Stomach smooth muscle (tissue), 2 donors: ENCODE results near the gene SLC41A3.
"Not testable (repeated sequence)": the region's sequence is repeated elsewhere in the genome, so short reads cannot be mapped to it uniquely, and the experiment has no call there.

Experiments
- H3K27ac ChIP-seq: one replicate; pipeline ENCODE4 v1.7.0; 2013; ENCODE audit warnings: mild to moderate bottlenecking, low read length, inconsistent platforms
- H3K27me3 ChIP-seq, 2 donors: one replicate each; pipeline ENCODE4 v1.7.0; 2013; ENCODE audit warnings: low read length in 2 of 2; ENCODE audit not compliant: insufficient read depth in 2 of 2, control insufficient read depth in 1 of 2
- H3K36me3 ChIP-seq, 2 donors: one replicate each; pipeline ENCODE4 v1.7.0; 2013; ENCODE audit warnings: low read length in 2 of 2; ENCODE audit not compliant: control insufficient read depth in 2 of 2, insufficient read depth in 2 of 2
- H3K4me1 ChIP-seq: one replicate; pipeline ENCODE4 v1.7.0; 2013; ENCODE audit warnings: low read length; ENCODE audit not compliant: control insufficient read depth, insufficient read depth
- H3K4me3 ChIP-seq, 2 donors: one replicate each; pipeline ENCODE4 v1.7.0; 2013; ENCODE audit warnings: low read length in 2 of 2
- H3K9ac ChIP-seq, 2 donors: one replicate each; pipeline ENCODE4 v1.7.0; 2013; ENCODE audit warnings: low read length in 2 of 2, mild to moderate bottlenecking in 1 of 2
- H3K9me3 ChIP-seq, 2 donors: one replicate each; pipeline ENCODE4 v1.7.0; 2013; ENCODE audit warnings: low read length in 2 of 2; ENCODE audit not compliant: control insufficient read depth in 2 of 2
- donor health status: healthy.
- donor health status: Pancreatic carcinoma.

The SLC41A3 gene

GRCh38 chr3:125965505-125965904, 118.4 kb downstream of the SLC41A3 start:
- peaks cover 3 to 4% of the 10 kb centered on the region in 2 donors for H3K9me3 ChIP-seq
- no peaks in the 10 kb centered on the region for H3K36me3 ChIP-seq
- no peak overlapping the region for H3K4me3 ChIP-seq
- H3K27ac ChIP-seq, result no peak overlapping the region
- peaks cover 3 to 4% of the 10 kb centered on the region in 2 donors for H3K27me3 ChIP-seq
- H3K4me1 ChIP-seq, result no peaks in the 10 kb centered on the region
- no peak overlapping the region for H3K9ac ChIP-seq

DNA sequence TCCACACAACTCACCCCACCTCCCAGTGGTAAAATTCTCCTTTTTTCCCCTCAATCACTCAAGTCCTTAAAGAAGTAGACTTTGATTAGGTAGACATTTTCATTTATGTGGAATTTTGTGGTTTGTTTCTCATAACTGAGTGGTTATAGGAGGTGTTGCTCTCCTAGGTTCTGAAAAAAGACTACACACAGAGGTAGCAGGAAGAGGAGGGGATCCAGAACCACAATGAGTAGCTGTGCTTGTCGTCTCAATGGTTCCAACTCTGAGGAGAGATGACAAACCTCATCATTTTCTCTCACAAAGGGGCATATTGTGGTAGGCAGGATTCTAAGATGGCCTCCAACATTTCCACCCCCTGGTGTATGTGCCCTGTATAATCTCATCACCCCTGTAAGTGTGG, 120.1 kb downstream of the SLC41A3 start:
- not testable (repeated sequence) for H3K36me3 ChIP-seq, H3K9me3 ChIP-seq, H3K27me3 ChIP-seq, H3K27ac ChIP-seq, H3K4me1 ChIP-seq, H3K4me3 ChIP-seq, H3K9ac ChIP-seq

GRCh38 chr3:125961289-125961589, 122.7 kb downstream of the SLC41A3 start:
- H3K27ac ChIP-seq, result no peak overlapping the region
- H3K9ac ChIP-seq, result no peak overlapping the region
- no peaks in the 10 kb centered on the region for H3K4me1 ChIP-seq
- H3K36me3 ChIP-seq, result no peaks in the 10 kb centered on the region
- peaks cover 5 to 13% of the 10 kb centered on the region in 2 donors for H3K27me3 ChIP-seq
- no peak overlapping the region for H3K4me3 ChIP-seq
- peaks cover 3 to 4% of the 10 kb centered on the region in 2 donors for H3K9me3 ChIP-seq

GRCh38 chr3:125960456-125961288, 123.3 kb downstream of the SLC41A3 start:
- no peak overlapping the region for H3K27ac ChIP-seq
- H3K9me3 ChIP-seq, result peaks cover 3 to 4% of the 10 kb centered on the region in 2 donors
- no peaks in the 10 kb centered on the region for H3K4me1 ChIP-seq
- H3K36me3 ChIP-seq, result no peaks in the 10 kb centered on the region
- no peak overlapping the region for H3K4me3 ChIP-seq
- peaks cover 8 to 13% of the 10 kb centered on the region in 2 donors for H3K27me3 ChIP-seq
- no peak overlapping the region for H3K9ac ChIP-seq

GRCh38 chr3:125960066-125960424, 123.9 kb downstream of the SLC41A3 start:
- Histone ChIP-seq H3K27me3 (peaks cover 8 to 13% of the 10 kb centered on the region in 2 donors), H3K4me1 (no peaks in the 10 kb centered on the region), H3K9ac (no peak overlapping the region), H3K9me3 (peaks cover 3 to 4% of the 10 kb centered on the region in 2 donors), H3K27ac (no peak overlapping the region), H3K36me3 (no peaks in the 10 kb centered on the region), H3K4me3 (no peak overlapping the region)

DNA sequence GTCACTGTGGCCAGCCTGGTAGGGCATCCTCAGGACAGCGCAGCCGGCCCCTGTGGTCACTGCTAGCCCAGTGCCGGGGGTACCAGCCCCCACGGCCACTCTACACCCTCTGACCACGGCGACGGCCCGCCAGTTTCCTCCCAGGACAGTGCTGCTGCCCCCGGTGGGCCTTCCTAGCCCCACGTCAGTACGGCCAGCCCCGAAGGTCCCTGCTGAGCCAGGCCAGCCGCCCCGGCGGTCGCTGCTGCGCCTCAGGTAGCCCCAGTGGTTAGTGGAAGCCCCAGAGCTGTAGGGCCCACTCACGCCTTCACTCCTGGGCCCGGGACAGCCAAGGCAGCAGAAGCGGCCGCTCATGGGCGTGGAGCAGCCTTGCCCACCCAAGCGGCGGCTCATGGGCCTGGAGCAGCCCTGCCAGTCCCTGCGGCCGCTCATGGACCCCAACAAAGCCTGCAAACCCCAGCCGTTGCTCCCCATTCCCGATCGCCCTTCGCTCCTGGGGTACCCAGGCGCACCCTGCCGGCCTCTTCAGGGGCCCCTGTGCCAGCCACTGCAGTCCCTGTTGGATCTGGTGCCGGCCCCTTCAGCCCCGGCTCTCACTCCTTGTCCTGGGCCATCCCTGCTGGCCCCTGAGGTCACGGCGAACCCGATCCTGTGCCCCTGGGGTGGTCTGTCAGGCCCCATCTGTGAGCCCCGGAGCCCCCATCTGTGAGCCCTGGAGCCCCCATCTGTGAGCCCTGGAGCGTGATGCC, 124.4 kb downstream of the SLC41A3 start:
- Histone ChIP-seq H3K9me3 (peaks cover 3 to 4% of the 10 kb centered on the region in 2 donors), H3K4me1 (no peaks in the 10 kb centered on the region), H3K27me3 (peaks cover 8 to 13% of the 10 kb centered on the region in 2 donors), H3K36me3 (no peaks in the 10 kb centered on the region), H3K27ac (no peak overlapping the region), H3K4me3 (no peak overlapping the region), H3K9ac (no peak overlapping the region)

DNA sequence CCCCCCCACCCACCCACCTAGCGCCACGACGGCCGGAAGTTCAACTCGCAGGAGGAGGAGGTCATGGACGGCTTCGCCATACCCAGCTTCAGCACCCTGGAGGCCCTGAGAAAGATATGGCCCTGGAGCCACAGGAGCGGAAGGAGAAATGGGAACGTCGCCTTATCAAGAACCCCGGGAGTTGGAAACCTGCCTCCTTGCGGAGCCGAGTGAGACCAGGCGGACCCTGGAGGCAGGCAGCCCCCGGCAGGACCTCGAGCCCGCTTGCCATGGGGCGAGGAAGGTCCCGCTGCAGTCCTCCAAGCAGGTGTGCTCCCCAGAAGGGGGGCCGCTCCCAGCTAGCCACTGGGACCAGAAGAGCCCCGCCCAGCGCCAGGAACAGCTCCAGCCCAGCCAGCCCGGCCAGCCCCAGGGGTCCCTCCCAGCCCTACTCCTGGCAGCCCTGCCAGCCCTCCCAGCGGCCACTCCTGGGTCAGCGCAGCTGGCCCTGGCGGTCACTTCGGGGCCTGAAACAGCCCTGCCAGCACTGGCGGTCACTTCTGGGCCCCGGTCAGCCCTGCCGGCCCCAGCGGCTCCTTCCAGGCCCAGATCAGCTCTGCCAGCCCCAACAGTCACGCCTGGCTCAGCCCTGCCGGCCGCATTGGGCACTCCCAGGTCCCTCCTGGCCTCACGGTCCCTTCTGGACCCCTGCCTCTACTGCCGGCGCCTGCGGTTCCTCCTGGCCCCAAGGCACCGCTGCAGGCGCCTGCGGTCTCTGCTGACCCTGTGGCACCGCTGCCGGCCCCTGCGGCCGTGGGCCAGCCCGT, 125.2 kb downstream of the SLC41A3 start:
- H3K27me3 ChIP-seq, result peaks cover 8 to 13% of the 10 kb centered on the region in 2 donors
- no peak overlapping the region for H3K9ac ChIP-seq
- no peak overlapping the region for H3K27ac ChIP-seq
- no peak overlapping the region for H3K4me3 ChIP-seq
- H3K9me3 ChIP-seq, result no peaks in the 10 kb centered on the region
- no peaks in the 10 kb centered on the region for H3K4me1 ChIP-seq
- no peaks in the 10 kb centered on the region for H3K36me3 ChIP-seq

DNA sequence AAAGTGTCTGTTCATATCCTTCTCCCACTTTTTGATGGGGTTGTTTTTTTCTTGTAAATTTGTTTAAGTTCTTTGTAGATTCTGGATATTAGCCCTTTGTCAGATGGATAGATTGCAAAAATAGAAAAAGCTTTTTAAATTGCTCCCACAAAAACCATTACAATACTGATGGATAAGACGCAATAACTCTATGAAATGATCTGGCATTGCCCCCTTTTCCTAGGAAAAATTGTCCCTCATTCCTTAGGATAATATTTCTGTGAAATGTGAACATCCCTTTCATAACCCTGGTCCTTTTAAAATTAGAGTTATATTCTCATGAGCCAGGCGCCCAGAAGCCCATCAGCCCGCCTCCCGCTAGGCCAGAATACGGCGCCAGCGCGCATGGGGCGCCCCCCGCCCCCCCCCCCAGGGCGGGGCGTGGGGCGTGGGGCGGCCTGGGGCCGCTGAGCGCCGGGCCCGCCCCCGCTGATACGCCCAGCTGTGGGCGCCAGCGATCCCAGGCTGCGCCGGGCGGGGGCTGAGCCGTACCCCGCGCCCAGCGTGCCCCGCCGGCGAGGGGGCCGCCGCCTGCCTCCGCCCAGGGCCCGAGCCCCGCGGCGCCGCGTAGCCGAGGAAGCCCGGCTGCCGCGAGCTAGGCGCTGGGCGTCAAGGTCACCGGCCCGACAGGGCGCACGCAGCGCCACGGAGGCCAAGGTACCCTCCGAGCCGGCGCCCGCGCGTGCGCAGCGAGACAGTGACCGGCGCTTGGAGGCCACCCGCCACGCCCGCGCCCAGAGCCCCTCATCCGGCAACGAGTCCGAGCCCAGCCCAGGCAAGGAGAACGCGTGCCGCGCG, 126.0 kb downstream of the SLC41A3 start:
- Histone ChIP-seq H3K4me3 (no peak overlapping the region), H3K27me3 (peaks cover 8 to 13% of the 10 kb centered on the region in 2 donors), H3K9me3 (no peaks in the 10 kb centered on the region), H3K9ac (no peak overlapping the region), H3K27ac (no peak overlapping the region), H3K4me1 (no peaks in the 10 kb centered on the region), H3K36me3 (no peaks in the 10 kb centered on the region)

DNA sequence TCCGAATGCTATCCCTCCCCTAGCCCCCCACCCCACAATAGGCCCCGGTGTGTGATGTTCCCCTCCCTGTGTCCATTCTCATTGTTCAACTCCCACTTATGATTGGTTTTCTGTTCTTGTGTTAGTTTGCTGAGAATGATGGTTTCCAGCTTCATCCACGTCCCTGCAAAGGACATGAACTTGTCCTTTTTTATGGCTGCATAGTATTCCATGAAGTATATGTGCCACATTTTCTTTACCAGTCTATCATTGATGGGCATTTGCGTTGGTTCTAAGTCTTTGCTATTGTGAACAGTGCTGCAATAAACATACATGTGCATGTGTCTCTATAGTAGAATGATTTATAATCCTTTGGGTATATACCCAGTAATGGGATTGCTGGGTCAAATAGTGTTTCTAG, 126.9 kb downstream of the SLC41A3 start:
- H3K9ac ChIP-seq, H3K4me1 ChIP-seq, H3K27ac ChIP-seq, H3K9me3 ChIP-seq, H3K36me3 ChIP-seq, H3K4me3 ChIP-seq: not testable (repeated sequence)
- peaks cover 8 to 13% of the 10 kb centered on the region in 2 donors for H3K27me3 ChIP-seq
